Central memory CD4-positive, alpha-beta T cell (primary cell): ENCODE measurements around the gene MYPN.
"Not testable (repeated sequence)": the region's sequence is repeated elsewhere in the genome, so short reads cannot be mapped to it uniquely, and the experiment has no call there.

Experiments used
- DNase-seq: peaks from one replicate; pipeline ENCODE4 v3.0.0; 2022

MYPN gene

GRCh38 chr10:68237173-68237572, 127.9 kb downstream of the MYPN start:
- DNase-seq: no peak

DNA sequence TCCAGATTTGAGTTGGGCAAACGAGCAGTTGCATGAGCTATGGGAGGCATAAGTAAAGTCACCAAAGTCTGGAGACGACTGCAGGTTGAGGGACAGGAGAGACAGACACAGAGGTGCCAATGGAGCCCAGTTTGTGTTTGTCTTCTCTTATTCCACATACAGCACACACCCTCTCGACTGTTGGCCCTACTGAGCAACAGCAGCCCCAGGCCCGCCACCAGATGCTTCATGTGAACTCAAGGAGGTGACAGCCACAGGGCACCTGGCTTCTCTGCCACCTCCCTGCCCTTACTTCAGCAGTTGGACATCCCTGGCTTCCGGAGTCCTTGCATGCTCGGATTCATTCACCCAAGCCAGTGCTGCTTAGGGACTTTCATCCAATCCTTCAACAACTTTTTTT, 129.1 kb downstream of the MYPN start:
- DNase-seq: no peak

DNA sequence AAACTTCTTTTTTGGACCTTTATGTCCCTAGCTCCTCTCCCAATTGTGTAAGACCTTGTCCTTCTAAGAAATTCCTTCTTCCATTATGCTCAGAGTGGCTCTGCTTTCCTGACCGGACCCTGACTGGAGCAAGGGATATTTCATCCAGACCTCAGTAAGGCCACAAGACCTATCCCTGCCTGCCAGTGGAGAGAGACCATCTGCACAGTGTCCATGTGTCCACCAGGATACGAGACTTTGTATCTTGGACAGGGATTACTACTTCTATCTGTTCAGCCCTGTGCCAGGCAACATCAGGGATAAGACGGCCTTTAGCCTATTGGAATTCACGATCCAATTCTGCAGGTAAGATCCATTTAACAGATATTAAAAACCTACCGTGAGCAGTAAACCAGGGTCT, 129.8 kb downstream of the MYPN start:
- no peak for DNase-seq

- no peak for DNase-seq
Observed at GRCh38 chr10:68239596-68240150, 130.4 kb downstream of the MYPN start.

DNA sequence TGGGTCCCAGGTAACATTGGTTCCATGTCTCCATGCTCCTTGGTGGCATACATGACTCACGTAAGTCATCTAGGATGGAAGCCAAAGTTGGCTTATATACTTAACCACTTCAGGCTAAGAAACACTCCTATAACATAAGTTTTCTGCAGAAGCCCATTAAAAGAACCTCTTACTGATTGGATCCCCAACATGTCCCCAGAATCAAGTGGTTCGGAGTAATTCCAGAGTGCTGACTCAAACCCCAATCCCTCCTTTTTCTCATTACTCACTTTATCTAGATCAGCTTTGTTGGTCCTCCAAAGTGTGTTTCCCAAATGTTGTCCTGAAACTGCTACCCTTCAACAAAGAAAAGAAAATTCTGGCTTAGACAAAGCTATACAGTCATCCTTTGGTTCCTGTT, 132.8 kb downstream of the MYPN start:
- DNase-seq: no peak

- DNase-seq: not testable (repeated sequence)
Observed at GRCh38 chr10:68246397-68246796, 137.1 kb downstream of the MYPN start.

DNA sequence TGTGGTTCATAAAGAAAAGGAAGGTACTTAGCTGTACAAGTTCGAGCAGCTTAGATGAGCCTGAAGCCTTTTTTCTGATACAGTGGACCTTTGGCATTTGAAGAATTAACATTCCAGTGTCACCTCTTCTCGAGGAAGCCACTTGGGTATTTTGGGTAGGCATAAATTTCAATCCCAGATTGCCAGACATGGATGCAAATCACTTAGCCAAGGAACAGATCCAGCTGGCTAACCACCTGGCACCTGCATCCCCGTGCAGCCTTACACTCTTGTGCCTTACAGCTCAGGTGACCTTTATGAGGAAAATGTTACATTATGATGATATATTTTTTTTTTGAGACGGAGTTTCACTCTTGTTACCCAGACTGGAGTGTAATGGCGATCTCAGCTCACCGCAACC, 138.6 kb downstream of the MYPN start:
- no peak for DNase-seq

DNA sequence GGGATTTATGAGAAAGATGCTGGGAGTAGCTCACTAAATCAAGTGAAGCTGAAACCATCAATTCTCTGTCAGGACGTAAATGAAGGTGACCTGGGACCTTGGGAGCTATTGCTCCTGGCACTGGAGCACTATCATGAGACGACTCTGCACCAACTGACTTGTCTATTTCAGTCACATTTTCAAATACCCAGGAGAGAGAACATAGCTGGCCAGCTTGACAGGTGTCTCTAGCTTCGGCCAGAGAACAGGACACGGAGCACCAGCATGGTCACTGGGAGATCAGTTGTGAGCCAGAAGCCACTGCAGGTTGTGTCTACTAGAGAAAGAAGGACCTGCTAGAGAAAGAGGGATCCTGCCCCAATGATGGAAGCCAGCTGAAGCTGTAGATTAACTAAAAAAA, 140.0 kb downstream of the MYPN start:
- DNase-seq: no peak

DNA sequence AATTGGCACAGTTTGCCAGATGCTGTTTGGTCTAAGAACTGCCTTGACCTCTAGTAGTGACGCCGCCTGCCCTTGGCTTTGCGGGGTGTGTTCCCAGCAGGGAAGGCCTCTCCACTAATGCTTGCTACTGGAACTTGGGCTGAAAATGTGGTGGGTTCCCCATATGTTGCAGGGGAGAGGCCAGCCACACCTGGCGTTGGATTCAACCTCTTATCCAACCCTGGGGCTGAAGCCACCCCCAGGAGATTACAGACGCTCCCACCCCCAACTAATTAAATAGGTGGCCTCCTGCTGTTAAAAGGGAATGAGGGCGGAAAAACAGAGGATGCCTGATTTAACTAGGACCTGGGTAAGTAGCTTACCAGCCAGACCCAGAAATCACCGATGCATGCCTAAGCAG, 141.9 kb downstream of the MYPN start:
- DNase-seq: no peak

GRCh38 chr10:68251625-68252495, 142.6 kb downstream of the MYPN start:
- no peak for DNase-seq

DNA sequence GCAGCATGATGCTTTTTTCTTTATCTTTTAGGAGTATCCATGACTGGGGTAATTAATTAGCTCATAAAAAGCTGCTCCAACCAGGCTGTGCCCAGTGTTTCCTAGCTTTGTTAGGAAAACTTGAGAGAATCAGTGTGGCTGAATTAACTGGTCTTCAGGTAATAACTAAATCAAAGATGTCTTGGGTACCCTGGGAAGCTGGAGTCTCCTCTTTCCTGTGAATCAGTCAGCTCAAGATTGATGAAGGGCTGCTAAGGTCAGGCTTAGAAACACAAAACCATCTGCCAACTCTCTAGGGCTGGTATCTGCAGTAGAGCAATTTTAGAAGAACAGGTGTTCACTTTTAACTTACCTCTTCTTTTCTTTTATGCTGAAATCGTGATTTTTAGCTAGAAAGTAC, 144.1 kb downstream of the MYPN start:
- DNase-seq: no peak

DNA sequence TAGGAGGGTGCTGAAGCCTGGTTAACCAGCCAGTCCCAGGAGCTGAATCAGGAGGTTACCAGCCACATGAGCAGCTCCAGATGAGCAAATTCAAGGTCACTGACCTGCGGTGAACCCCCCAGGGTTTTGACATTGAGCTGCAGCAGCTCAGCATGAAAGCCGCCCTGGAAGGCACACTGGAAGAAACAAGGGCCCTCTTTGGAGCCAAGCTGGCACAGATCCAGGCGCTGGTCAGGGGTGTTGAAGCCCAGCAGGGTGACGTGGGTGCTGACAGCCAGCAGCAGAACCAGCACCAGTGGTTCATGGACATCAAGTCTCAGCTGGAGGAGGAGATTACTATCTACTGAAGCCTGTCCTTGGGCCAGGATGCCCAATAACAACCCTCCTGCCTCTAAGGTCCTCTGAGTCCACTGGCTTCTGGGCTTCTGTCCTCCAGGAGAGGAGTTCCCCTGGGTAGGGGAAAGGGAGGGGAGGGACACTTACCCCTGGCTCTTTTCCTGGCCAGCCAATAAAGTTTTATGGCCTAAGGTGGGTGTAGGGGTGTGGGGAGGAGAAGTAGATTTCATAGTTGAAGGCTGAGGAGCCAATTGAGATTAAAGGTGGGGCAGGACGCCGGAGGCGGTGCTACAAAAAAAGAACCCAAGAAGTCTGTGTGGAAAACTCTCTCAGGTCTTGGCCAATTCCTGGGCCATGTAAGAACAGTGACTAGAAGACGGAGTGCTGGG, 152.0 kb downstream of the MYPN start:
- DNase-seq: no peak
